ENCODE results near the gene EYA4. TPM values are rescaled to one million over a fixed set of nuclear protein-coding genes. Genes with fewer than 3 reads are reported as not detected.

The EYA4 gene
- total and polyA plus RNA-seq, 4 donors, result 0.60 to 2.3 (median 1.5) TPM

DNA sequence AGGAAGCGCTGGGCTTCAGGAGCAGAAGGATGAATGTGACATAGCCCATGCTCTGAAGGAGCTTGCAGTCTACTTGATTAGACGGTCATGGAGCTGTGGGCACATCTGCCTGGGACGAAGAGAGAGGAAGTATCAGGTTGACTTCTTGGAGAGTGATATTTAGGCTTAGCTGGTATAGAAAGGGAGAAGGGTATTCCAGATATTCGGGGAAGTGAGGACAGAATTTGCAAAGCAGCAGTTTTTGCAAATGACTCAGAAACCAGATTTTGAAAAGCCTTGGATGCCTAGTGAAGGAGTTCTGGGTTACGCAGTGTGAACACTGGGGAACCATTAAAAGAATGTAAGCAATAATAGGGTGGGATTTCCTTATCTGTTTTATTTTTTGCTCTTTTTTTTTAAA lies 60.7 kb downstream of the EYA4 start:
- DNase-seq (ENCODE audit: low read depth in 4 of 6, low spot score in 6 of 6), result no peak
- Histone ChIP-seq H3K27me3 (ENCODE audit: control insufficient read depth, insufficient read depth, low read length) (no peaks in the 10 kb centered on the region), H3K36me3 (ENCODE audit: control insufficient read depth, insufficient read depth, low read length) (no peaks in the 10 kb centered on the region), H3K27ac (ENCODE audit: low read depth, low read length) (no peak overlapping the region), H3K4me3 (ENCODE audit: low read depth, low read length) (no peak overlapping the region), H3K4me1 (ENCODE audit: control insufficient read depth, insufficient read depth, low read length) (no peaks in the 10 kb centered on the region), H3K9me3 (ENCODE audit: control insufficient read depth, insufficient read depth, low read length) (no peaks in the 10 kb centered on the region)
- WGBS (ENCODE audit: insufficient coverage), result 92% methylated on average over 4 of the region's 5 CpGs

GRCh38 chr6:133306931-133307330 lies 65.8 kb downstream of the EYA4 start:
- H3K27me3 ChIP-seq (ENCODE audit: control insufficient read depth, insufficient read depth, low read length), result no peaks in the 10 kb centered on the region

GRCh38 chr6:133309579-133309978 lies 68.4 kb downstream of the EYA4 start:
- no peak for DNase-seq (ENCODE audit: low read depth in 4 of 6, low spot score in 6 of 6)
- no peaks in the 10 kb centered on the region for H3K27me3 ChIP-seq (ENCODE audit: control insufficient read depth, insufficient read depth, low read length)
- 100% methylated on average over 1 of the region's 3 CpGs for WGBS (ENCODE audit: insufficient coverage)
- H3K27ac ChIP-seq (ENCODE audit: low read depth, low read length), result no peak overlapping the region
- H3K4me1 ChIP-seq (ENCODE audit: control insufficient read depth, insufficient read depth, low read length), result no peaks in the 10 kb centered on the region
- no peaks in the 10 kb centered on the region for H3K36me3 ChIP-seq (ENCODE audit: control insufficient read depth, insufficient read depth, low read length)
- no peaks in the 10 kb centered on the region for H3K9me3 ChIP-seq (ENCODE audit: control insufficient read depth, insufficient read depth, low read length)
- no peak overlapping the region for H3K4me3 ChIP-seq (ENCODE audit: low read depth, low read length)

More at GRCh38 chr6:133306931-133307330, 65.8 kb downstream of the EYA4 start:
- 49% methylated on average over 3 of the region's 5 CpGs for WGBS (ENCODE audit: insufficient coverage)
- peak in 2 of 6 donors; percentile 7 to 58 for DNase-seq (ENCODE audit: low read depth in 4 of 6, low spot score in 6 of 6)
- H3K4me3 ChIP-seq (ENCODE audit: low read depth, low read length), result no peak overlapping the region
- H3K9me3 ChIP-seq (ENCODE audit: control insufficient read depth, insufficient read depth, low read length), result no peaks in the 10 kb centered on the region
- H3K27ac ChIP-seq (ENCODE audit: low read depth, low read length), result no peak overlapping the region
- no peaks in the 10 kb centered on the region for H3K4me1 ChIP-seq (ENCODE audit: control insufficient read depth, insufficient read depth, low read length)
- no peaks in the 10 kb centered on the region for H3K36me3 ChIP-seq (ENCODE audit: control insufficient read depth, insufficient read depth, low read length)

DNA sequence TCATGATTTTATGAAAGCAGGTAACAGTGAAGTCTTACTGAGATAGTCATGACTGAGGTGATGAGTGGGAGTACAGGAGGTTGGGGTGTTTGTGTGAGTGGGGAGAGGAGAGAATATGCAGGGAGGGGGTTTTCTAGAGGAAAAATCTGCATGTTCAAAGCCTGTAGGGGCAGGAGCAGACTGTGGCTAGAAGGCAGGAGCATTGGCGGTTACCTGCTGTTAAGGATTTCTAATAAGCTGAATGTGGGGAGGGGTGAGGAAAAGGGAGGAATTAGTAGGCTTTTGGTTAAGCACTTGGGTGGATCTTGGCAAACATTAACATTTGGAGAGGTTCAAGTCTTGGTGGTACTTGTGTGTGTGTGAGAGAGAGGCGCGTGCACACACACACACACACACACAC lies 70.8 kb downstream of the EYA4 start:
- no peak for DNase-seq (ENCODE audit: low read depth in 4 of 6, low spot score in 6 of 6)
- no peak overlapping the region for H3K4me3 ChIP-seq (ENCODE audit: low read depth, low read length)
- no peak overlapping the region for H3K27ac ChIP-seq (ENCODE audit: low read depth, low read length)
- WGBS (ENCODE audit: insufficient coverage), result 67% methylated on average over 1 of the region's 3 CpGs
- H3K36me3 ChIP-seq (ENCODE audit: control insufficient read depth, insufficient read depth, low read length), result no peaks in the 10 kb centered on the region
- no peaks in the 10 kb centered on the region for H3K4me1 ChIP-seq (ENCODE audit: control insufficient read depth, insufficient read depth, low read length)
- no peaks in the 10 kb centered on the region for H3K9me3 ChIP-seq (ENCODE audit: control insufficient read depth, insufficient read depth, low read length)
- H3K27me3 ChIP-seq (ENCODE audit: control insufficient read depth, insufficient read depth, low read length), result no peaks in the 10 kb centered on the region

DNA sequence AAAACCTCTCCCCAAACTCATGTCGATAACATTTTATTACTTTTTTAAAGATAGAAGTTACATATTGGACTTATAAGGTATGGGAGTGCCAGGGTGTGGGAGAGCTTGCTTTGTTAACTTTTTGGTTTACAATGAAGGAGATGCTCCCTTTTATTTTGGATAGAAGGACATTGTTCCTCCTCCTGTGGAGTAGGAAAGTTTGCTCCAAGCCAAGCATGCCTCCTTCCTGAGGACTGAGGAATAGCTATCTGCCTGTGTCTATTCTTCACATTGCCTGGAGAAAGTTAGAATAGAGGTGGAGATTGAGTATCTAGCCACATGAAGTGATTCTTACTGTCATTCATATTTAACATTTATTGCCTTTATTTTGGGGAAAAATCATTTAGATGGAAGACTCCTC lies 71.9 kb downstream of the EYA4 start:
- WGBS (ENCODE audit: insufficient coverage), result no CpG with 5 or more reads among the region's 1 CpG

GRCh38 chr6:133314947-133315346 lies 73.8 kb downstream of the EYA4 start:
- H3K36me3 ChIP-seq (ENCODE audit: control insufficient read depth, insufficient read depth, low read length), result no peaks in the 10 kb centered on the region

More for the DNA sequence above, 71.9 kb downstream of the EYA4 start:
- H3K4me1 ChIP-seq (ENCODE audit: control insufficient read depth, insufficient read depth, low read length), result no peaks in the 10 kb centered on the region
- H3K27ac ChIP-seq (ENCODE audit: low read depth, low read length), result no peak overlapping the region
- no peaks in the 10 kb centered on the region for H3K27me3 ChIP-seq (ENCODE audit: control insufficient read depth, insufficient read depth, low read length)
- H3K36me3 ChIP-seq (ENCODE audit: control insufficient read depth, insufficient read depth, low read length), result no peaks in the 10 kb centered on the region
- H3K9me3 ChIP-seq (ENCODE audit: control insufficient read depth, insufficient read depth, low read length), result no peaks in the 10 kb centered on the region
- DNase-seq (ENCODE audit: low read depth in 4 of 6, low spot score in 6 of 6), result no peak
- no peak overlapping the region for H3K4me3 ChIP-seq (ENCODE audit: low read depth, low read length)

GRCh38 chr6:133315811-133316210 lies 74.7 kb downstream of the EYA4 start:
- Histone ChIP-seq H3K4me3 (ENCODE audit: low read depth, low read length) (no peak overlapping the region), H3K36me3 (ENCODE audit: control insufficient read depth, insufficient read depth, low read length) (no peaks in the 10 kb centered on the region), H3K4me1 (ENCODE audit: control insufficient read depth, insufficient read depth, low read length) (no peaks in the 10 kb centered on the region), H3K9me3 (ENCODE audit: control insufficient read depth, insufficient read depth, low read length) (no peaks in the 10 kb centered on the region), H3K27ac (ENCODE audit: low read depth, low read length) (no peak overlapping the region), H3K27me3 (ENCODE audit: control insufficient read depth, insufficient read depth, low read length) (no peaks in the 10 kb centered on the region)
- no peak for DNase-seq (ENCODE audit: low read depth in 4 of 6, low spot score in 6 of 6)
- WGBS (ENCODE audit: insufficient coverage), result 54% methylated on average over 2 of the region's 5 CpGs

More at GRCh38 chr6:133314947-133315346, 73.8 kb downstream of the EYA4 start:
- no peaks in the 10 kb centered on the region for H3K9me3 ChIP-seq (ENCODE audit: control insufficient read depth, insufficient read depth, low read length)
- no peaks in the 10 kb centered on the region for H3K27me3 ChIP-seq (ENCODE audit: control insufficient read depth, insufficient read depth, low read length)
- 100% methylated on average over 3 of the region's 4 CpGs for WGBS (ENCODE audit: insufficient coverage)
- H3K4me1 ChIP-seq (ENCODE audit: control insufficient read depth, insufficient read depth, low read length), result no peaks in the 10 kb centered on the region
- H3K27ac ChIP-seq (ENCODE audit: low read depth, low read length), result no peak overlapping the region
- no peak for DNase-seq (ENCODE audit: low read depth in 4 of 6, low spot score in 6 of 6)
- H3K4me3 ChIP-seq (ENCODE audit: low read depth, low read length), result no peak overlapping the region

GRCh38 chr6:133317704-133318103 lies 76.5 kb downstream of the EYA4 start:
- no peak for DNase-seq (ENCODE audit: low read depth in 4 of 6, low spot score in 6 of 6)
- WGBS (ENCODE audit: insufficient coverage), result 100% methylated on average over 3 of the region's 4 CpGs

DNA sequence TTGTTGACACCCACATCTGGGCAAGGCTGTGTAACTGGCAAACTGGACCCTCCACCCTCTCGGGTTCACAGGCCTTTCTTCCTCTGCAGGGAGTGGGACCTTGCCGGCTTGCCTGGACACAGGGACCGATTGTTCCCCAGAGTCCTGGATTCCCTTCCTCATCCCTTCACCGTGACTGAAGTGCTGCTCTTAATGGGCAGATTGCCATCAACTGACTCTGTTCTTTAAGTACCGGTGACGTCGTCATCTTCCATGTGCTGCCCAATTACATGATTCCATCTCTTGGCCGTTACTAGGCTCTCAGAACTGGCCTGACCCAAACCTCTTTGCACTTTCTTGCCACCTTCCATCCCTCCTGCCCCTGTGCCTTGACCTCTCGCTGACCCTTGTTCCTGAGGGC lies 85.4 kb downstream of the EYA4 start:
- Histone ChIP-seq H3K4me3 (ENCODE audit: low read depth, low read length) (no peak overlapping the region), H3K4me1 (ENCODE audit: control insufficient read depth, insufficient read depth, low read length) (no peaks in the 10 kb centered on the region), H3K27ac (ENCODE audit: low read depth, low read length) (no peak overlapping the region), H3K9me3 (ENCODE audit: control insufficient read depth, insufficient read depth, low read length) (no peaks in the 10 kb centered on the region), H3K36me3 (ENCODE audit: control insufficient read depth, insufficient read depth, low read length) (no peaks in the 10 kb centered on the region), H3K27me3 (ENCODE audit: control insufficient read depth, insufficient read depth, low read length) (no peaks in the 10 kb centered on the region)
- WGBS (ENCODE audit: insufficient coverage), result 61% methylated on average over 8 of the region's 9 CpGs
- no peak for DNase-seq (ENCODE audit: low read depth in 4 of 6, low spot score in 6 of 6)

More at GRCh38 chr6:133317704-133318103, 76.5 kb downstream of the EYA4 start:
- no peak overlapping the region for H3K4me3 ChIP-seq (ENCODE audit: low read depth, low read length)
- no peaks in the 10 kb centered on the region for H3K4me1 ChIP-seq (ENCODE audit: control insufficient read depth, insufficient read depth, low read length)
- no peaks in the 10 kb centered on the region for H3K27me3 ChIP-seq (ENCODE audit: control insufficient read depth, insufficient read depth, low read length)
- H3K9me3 ChIP-seq (ENCODE audit: control insufficient read depth, insufficient read depth, low read length), result no peaks in the 10 kb centered on the region
- H3K36me3 ChIP-seq (ENCODE audit: control insufficient read depth, insufficient read depth, low read length), result no peaks in the 10 kb centered on the region
- no peak overlapping the region for H3K27ac ChIP-seq (ENCODE audit: low read depth, low read length)

DNA sequence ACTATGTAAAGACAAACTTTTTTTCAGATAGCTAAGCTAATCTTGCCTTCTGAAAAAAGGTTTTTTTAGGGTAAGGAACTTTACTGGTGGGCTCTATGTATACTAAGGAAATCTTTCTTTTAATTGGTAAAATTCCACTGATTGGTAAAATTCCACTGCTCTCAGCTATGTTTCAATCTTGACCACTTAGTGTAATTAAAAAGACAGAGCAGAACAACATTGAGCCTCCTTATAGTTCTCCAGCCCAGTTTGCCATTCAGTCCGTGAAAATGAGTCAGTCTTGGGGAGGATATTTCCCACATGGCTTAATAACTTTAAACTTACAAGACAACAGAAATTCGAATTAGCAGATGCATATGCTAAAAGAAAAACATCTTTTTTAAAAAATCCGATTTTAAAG lies 92.7 kb downstream of the EYA4 start:
- Histone ChIP-seq H3K9me3 (ENCODE audit: control insufficient read depth, insufficient read depth, low read length) (no peaks in the 10 kb centered on the region), H3K4me1 (ENCODE audit: control insufficient read depth, insufficient read depth, low read length) (no peaks in the 10 kb centered on the region), H3K4me3 (ENCODE audit: low read depth, low read length) (no peak overlapping the region), H3K36me3 (ENCODE audit: control insufficient read depth, insufficient read depth, low read length) (no peaks in the 10 kb centered on the region), H3K27me3 (ENCODE audit: control insufficient read depth, insufficient read depth, low read length) (no peaks in the 10 kb centered on the region), H3K27ac (ENCODE audit: low read depth, low read length) (no peak overlapping the region)
- DNase-seq (ENCODE audit: low read depth in 4 of 6, low spot score in 6 of 6), result no peak
- WGBS (ENCODE audit: insufficient coverage), result 100% methylated on average over 1 of the region's 3 CpGs

Measured in spinal cord (tissue), 10 donors.